HepG2 (cell line): Measurements from ENCODE around the gene AP2S1. TPM values are rescaled to one million over a fixed set of nuclear protein-coding genes. Genes with fewer than 3 reads are reported as not detected.

Experiments used
- CBX1 ChIP-seq: IDR thresholded peaks from one replicate; pipeline ENCODE4 v1.6.1; 2016; ENCODE audit warnings: antibody characterized with exemption, low read depth
- ERF ChIP-seq: IDR thresholded peaks from 2 replicates; pipeline ENCODE4 v1.6.1; 2018; ENCODE audit warnings: missing biosample characterization, missing genetic modification reagents
- FOSL2 ChIP-seq: sonication (generic); formaldehyde crosslinking; IDR thresholded peaks from 2 replicates; pipeline ENCODE4 v1.4.0; 2020; ENCODE audit warnings: missing genetic modification reagents
- GATAD2A ChIP-seq: IDR thresholded peaks from 2 replicates; pipeline ENCODE4 v1.6.1; 2016
- HOXD1 ChIP-seq: sonication (generic); formaldehyde crosslinking; IDR thresholded peaks from 2 replicates; pipeline ENCODE4 v1.5.0; 2020; ENCODE audit warnings: missing genetic modification reagents
- PAWR ChIP-seq: sonication (generic); formaldehyde crosslinking; IDR thresholded peaks from 2 replicates; pipeline ENCODE4 v1.4.0; 2020; ENCODE audit warnings: missing genetic modification reagents, mild to moderate bottlenecking, borderline replicate concordance
- POLR2A ChIP-seq, 2 experiments: IDR thresholded peaks; 2 replicates each; pipeline ENCODE4 v1.6.1; 2011; ENCODE audit warnings: low read depth in 2 of 2, low read length in 2 of 2, mild to moderate bottlenecking in 1 of 2, moderate library complexity in 1 of 2; ENCODE audit not compliant: insufficient read depth in 1 of 2
- RFX1 ChIP-seq: fragments of 450-650 bp; IDR thresholded peaks from 2 replicates; pipeline ENCODE4 v1.6.1; 2017
- ZBTB38 ChIP-seq: sonication (generic); formaldehyde crosslinking; IDR thresholded peaks from 2 replicates; pipeline ENCODE4 v1.5.1; 2020; ENCODE audit warnings: mild to moderate bottlenecking, missing genetic modification reagents
- ZFYVE20 ChIP-seq: sonication (generic); formaldehyde crosslinking; IDR thresholded peaks from 2 replicates; pipeline ENCODE4 v1.8.0; 2023; ENCODE audit warnings: low read depth, mild to moderate bottlenecking, moderate library complexity, missing genetic modification reagents, borderline replicate concordance
- ZNF263 ChIP-seq: sonication (generic); formaldehyde crosslinking; IDR thresholded peaks from 2 replicates; pipeline ENCODE4 v1.4.0; 2020; ENCODE audit warnings: missing genetic modification reagents
- ZNF510 ChIP-seq: sonication (generic); formaldehyde crosslinking; IDR thresholded peaks from 2 replicates; pipeline ENCODE4 v1.4.0; 2020; ENCODE audit warnings: low read depth, mild to moderate bottlenecking, missing genetic modification reagents
- ZNF557 ChIP-seq: sonication (generic); formaldehyde crosslinking; IDR thresholded peaks from 2 replicates; pipeline ENCODE4 v1.4.0; 2020; ENCODE audit warnings: missing genetic modification reagents
- ZNF768 ChIP-seq: sonication (generic); formaldehyde crosslinking; IDR thresholded peaks from 2 replicates; pipeline ENCODE4 v1.4.0; 2020; ENCODE audit warnings: missing genetic modification reagents
- ZNF790 ChIP-seq: sonication (generic); formaldehyde crosslinking; IDR thresholded peaks from 2 replicates; pipeline ENCODE4 v1.8.0; 2022; ENCODE audit warnings: missing genetic modification reagents, mild to moderate bottlenecking, borderline replicate concordance
- polyA plus RNA-seq, 8 experiments: library from polyadenylated mRNA; depleted of rRNA in 3 of 8; stranded (reverse) in 7 of 8; unstranded in 1 of 8; fragments of >200 nt; fragmentation: Illumina TruSeq in 4 of 8; extraction: Trizol in 4 of 8; gene quantifications; 2 replicates each; pipeline versions ENCODE4 v1.2.1 to v1.2.3, GENCODE V29; 2011 to 2016; ENCODE audit warnings: low read depth in 4 of 8, missing spikeins in 1 of 8, mixed read lengths in 1 of 8; ENCODE audit not compliant: insufficient read depth in 1 of 8
- total RNA-seq, 5 experiments: library from RNA; depleted of rRNA; stranded (reverse); fragments of >200 nt; fragmentation: Illumina TruSeq; extraction: Trizol; gene quantifications; 2 replicates each; pipeline ENCODE4 v1.2.3, GENCODE V29; 2016; ENCODE audit warnings: low read depth in 1 of 5
- TF ChIP-seq, protein P1 (sequence below): sonication (generic); formaldehyde crosslinking; IDR thresholded peaks from 2 replicates; pipeline ENCODE4 v1.5.0; 2020; ENCODE audit warnings: mild to moderate bottlenecking, missing genetic modification reagents
- TF ChIP-seq, protein P2 (sequence below): sonication (generic); formaldehyde crosslinking; IDR thresholded peaks from 2 replicates; pipeline ENCODE4 v1.4.0; 2020; ENCODE audit warnings: missing genetic modification reagents, borderline replicate concordance
- TF ChIP-seq, protein P3 (sequence below): IDR thresholded peaks from 2 replicates; pipeline ENCODE4 v1.6.1; 2016; ENCODE audit warnings: mild to moderate bottlenecking
- TF ChIP-seq, protein P4 (sequence below): sonication (generic); formaldehyde crosslinking; IDR thresholded peaks from 2 replicates; pipeline ENCODE4 v1.5.0; 2020; ENCODE audit warnings: mild to moderate bottlenecking, missing genetic modification reagents

AP2S1 gene
- total and polyA plus RNA-seq, 2 of the 13 experiments (the other 11 are each of a cell fraction or from before 2014, with no cell fraction given): 45.2 to 86.1 TPM

DNA sequence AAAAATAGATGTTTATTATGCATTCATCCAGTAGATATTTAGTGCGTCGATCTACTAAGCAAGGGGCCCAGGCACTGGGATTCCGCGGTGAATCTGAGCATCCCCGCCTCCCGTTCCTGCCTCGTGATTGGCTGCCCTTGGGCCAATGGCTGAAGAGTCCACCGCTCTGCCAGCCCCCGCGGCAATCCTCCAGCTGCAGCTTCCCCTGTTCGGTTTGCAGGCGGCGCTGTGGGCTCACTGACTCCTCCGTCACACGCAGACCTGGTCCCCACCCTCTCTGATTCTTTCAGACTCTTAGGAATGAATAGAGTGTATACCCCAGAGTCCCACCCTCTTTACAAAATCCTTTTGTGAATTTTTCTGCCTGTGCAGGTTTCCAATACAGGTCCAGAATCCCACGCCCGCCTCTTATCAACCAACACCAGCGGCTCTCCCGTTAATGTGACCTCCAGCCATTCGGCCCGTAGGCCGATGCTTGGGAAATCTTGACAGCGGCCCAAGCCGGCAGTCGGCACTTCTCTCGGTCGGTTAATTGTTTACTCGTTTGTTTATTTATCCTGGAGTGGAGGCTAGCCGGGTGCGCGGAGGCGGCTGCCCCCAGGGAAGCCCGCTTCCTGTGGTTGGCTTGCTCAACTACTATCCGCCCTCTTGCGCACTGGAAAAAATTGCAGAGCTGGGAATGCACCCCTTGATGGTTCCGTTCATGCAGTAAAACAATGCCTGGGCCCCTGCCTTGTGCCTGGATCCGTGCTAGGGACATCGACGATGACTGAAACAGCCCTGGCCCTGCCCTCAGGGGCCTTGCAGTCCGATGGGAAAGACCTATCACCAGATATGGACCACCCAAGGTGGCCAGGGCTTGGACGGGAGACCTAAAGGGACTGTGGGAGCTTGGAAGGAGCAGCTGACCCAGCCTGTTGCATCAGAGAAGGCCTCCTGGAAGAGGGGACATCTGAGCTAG, 5.7 kb upstream of the AP2S1 start (continued):
- TF ChIP-seq ZNF768 (CRISPR knock-in tag) (peak; percentile 95), ZNF790 (no peak), CBX1 (no peak), PAWR (no peak), FOSL2 (CRISPR knock-in tag) (peak; percentile 66; the same call in 1 of the 2 replicates), ERF (CRISPR knock-in tag) (0 out of 2 replicates have a peak, but pooled peaks have one; percentile 48), POLR2A (IDR thresholded peaks at IDR 0.05; ENCODE audit: insufficient read depth in 1 of 2, low read depth in 2 of 2, low read length in 2 of 2) (0 out of 4 replicates have a peak, but pooled peaks of 1 of the 2 experiments have one; percentile 31), ZNF557 (CRISPR knock-in tag) (no peak), ZNF263 (CRISPR knock-in tag) (0 out of 2 replicates have a peak, but pooled peaks have one; percentile 9), ZBTB38 (CRISPR knock-in tag) (peak; percentile 9; the same call in 1 of the 2 replicates), HOXD1 (CRISPR knock-in tag) (no peak), GATAD2A (CRISPR knock-in tag) (peak; percentile 75), ZNF510 (no peak), ZFYVE20 (CRISPR knock-in tag) (no peak), RFX1 (no peak)
- TF ChIP-seq, protein P1, sequence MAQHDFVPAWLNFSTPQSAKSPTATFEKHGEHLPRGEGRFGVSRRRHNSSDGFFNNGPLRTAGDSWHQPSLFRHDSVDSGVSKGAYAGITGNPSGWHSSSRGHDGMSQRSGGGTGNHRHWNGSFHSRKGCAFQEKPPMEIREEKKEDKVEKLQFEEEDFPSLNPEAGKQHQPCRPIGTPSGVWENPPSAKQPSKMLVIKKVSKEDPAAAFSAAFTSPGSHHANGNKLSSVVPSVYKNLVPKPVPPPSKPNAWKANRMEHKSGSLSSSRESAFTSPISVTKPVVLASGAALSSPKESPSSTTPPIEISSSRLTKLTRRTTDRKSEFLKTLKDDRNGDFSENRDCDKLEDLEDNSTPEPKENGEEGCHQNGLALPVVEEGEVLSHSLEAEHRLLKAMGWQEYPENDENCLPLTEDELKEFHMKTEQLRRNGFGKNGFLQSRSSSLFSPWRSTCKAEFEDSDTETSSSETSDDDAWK (CRISPR knock-in tag): no peak
- TF ChIP-seq, protein P2, sequence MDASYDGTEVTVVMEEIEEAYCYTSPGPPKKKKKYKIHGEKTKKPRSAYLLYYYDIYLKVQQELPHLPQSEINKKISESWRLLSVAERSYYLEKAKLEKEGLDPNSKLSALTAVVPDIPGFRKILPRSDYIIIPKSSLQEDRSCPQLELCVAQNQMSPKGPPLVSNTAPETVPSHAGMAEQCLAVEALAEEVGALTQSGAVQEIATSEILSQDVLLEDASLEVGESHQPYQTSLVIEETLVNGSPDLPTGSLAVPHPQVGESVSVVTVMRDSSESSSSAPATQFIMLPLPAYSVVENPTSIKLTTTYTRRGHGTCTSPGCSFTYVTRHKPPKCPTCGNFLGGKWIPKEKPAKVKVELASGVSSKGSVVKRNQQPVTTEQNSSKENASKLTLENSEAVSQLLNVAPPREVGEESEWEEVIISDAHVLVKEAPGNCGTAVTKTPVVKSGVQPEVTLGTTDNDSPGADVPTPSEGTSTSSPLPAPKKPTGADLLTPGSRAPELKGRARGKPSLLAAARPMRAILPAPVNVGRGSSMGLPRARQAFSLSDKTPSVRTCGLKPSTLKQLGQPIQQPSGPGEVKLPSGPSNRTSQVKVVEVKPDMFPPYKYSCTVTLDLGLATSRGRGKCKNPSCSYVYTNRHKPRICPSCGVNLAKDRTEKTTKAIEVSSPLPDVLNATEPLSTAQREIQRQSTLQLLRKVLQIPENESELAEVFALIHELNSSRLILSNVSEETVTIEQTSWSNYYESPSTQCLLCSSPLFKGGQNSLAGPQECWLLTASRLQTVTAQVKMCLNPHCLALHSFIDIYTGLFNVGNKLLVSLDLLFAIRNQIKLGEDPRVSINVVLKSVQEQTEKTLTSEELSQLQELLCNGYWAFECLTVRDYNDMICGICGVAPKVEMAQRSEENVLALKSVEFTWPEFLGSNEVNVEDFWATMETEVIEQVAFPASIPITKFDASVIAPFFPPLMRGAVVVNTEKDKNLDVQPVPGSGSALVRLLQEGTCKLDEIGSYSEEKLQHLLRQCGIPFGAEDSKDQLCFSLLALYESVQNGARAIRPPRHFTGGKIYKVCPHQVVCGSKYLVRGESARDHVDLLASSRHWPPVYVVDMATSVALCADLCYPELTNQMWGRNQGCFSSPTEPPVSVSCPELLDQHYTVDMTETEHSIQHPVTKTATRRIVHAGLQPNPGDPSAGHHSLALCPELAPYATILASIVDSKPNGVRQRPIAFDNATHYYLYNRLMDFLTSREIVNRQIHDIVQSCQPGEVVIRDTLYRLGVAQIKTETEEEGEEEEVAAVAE (CRISPR knock-in tag): no peak
- TF ChIP-seq, protein P3, sequence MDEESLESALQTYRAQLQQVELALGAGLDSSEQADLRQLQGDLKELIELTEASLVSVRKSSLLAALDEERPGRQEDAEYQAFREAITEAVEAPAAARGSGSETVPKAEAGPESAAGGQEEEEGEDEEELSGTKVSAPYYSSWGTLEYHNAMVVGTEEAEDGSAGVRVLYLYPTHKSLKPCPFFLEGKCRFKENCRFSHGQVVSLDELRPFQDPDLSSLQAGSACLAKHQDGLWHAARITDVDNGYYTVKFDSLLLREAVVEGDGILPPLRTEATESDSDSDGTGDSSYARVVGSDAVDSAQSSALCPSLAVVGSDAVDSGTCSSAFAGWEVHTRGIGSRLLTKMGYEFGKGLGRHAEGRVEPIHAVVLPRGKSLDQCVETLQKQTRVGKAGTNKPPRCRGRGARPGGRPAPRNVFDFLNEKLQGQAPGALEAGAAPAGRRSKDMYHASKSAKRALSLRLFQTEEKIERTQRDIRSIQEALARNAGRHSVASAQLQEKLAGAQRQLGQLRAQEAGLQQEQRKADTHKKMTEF (CRISPR knock-in tag): peak; percentile 70; the same call in 1 of the 2 replicates
- TF ChIP-seq, protein P4, sequence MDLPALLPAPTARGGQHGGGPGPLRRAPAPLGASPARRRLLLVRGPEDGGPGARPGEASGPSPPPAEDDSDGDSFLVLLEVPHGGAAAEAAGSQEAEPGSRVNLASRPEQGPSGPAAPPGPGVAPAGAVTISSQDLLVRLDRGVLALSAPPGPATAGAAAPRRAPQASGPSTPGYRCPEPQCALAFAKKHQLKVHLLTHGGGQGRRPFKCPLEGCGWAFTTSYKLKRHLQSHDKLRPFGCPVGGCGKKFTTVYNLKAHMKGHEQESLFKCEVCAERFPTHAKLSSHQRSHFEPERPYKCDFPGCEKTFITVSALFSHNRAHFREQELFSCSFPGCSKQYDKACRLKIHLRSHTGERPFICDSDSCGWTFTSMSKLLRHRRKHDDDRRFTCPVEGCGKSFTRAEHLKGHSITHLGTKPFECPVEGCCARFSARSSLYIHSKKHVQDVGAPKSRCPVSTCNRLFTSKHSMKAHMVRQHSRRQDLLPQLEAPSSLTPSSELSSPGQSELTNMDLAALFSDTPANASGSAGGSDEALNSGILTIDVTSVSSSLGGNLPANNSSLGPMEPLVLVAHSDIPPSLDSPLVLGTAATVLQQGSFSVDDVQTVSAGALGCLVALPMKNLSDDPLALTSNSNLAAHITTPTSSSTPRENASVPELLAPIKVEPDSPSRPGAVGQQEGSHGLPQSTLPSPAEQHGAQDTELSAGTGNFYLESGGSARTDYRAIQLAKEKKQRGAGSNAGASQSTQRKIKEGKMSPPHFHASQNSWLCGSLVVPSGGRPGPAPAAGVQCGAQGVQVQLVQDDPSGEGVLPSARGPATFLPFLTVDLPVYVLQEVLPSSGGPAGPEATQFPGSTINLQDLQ: no peak
